Activated CD4-positive, alpha-beta memory T cell treated with anti-CD3 and anti-CD28 coated beads for 36 hours (primary cell): Measurements from ENCODE around the gene ITPR1. TPM values are rescaled to one million over a fixed set of nuclear protein-coding genes. Genes with fewer than 3 reads are reported as not detected.

Source experiments
- CTCF ChIA-PET: fragments of 350-600 bp; sonication (Branson Sonifier 250); formaldehyde crosslinking; loops from one replicate; lab custom pipeline; 2021; ENCODE audit warnings: antibody characterized with exemption, inconsistent platforms; lab: Charles Lee
- POLR2A ChIA-PET: fragments of 350-600 bp; sonication (Branson Sonifier 250); formaldehyde crosslinking; loops from one replicate; lab custom pipeline; 2021; ENCODE audit warnings: antibody characterized with exemption; lab: Charles Lee
- DNase-seq: peaks from one replicate; pipeline ENCODE4 v3.0.0-alpha.2; 2020
- H3K27ac Mint-ChIP-seq: one replicate; pipeline ENCODE4 v1.8.0; 2021; ENCODE audit warnings: mixed read lengths
- H3K27me3 Mint-ChIP-seq: one replicate; pipeline ENCODE4 v1.8.0; 2021; ENCODE audit warnings: mixed read lengths
- H3K36me3 Mint-ChIP-seq: one replicate; pipeline ENCODE4 v1.8.0; 2021; ENCODE audit warnings: mixed read lengths
- H3K4me1 Mint-ChIP-seq: one replicate; pipeline ENCODE4 v1.8.0; 2021; ENCODE audit warnings: low read depth, mixed read lengths
- H3K4me3 Mint-ChIP-seq: one replicate; pipeline ENCODE4 v1.8.0; 2021; ENCODE audit warnings: mild to moderate bottlenecking, mixed read lengths
- H3K9me3 Mint-ChIP-seq: one replicate; pipeline ENCODE4 v1.8.0; 2021; ENCODE audit warnings: mixed read lengths
- intact Hi-C: fragments of 100-400 bp; cut with micrococcal nuclease; formaldehyde crosslinking; loops from one replicate; pipeline ENCODE4 v1.15.1; 2023
- total RNA-seq, 2 experiments: library from RNA; stranded (reverse); gene quantifications; one replicate each; pipeline ENCODE4 v1.2.3, GENCODE V29; 2021

Gene ITPR1
- total RNA-seq, 2 experiments from 2014 or later: 49.1 to 53.1 TPM

GRCh38 chr3:4525560-4526223 is 32.5 kb downstream of the ITPR1 start:
- H3K36me3 Mint-ChIP-seq: peaks cover 10% of the 10 kb centered on the region
- H3K4me1 Mint-ChIP-seq: peaks cover under 1% of the 10 kb centered on the region
- ChIA-PET CTCF (no interaction called here), POLR2A (no interaction called here)
- no peaks in the 10 kb centered on the region for H3K27me3 Mint-ChIP-seq
- DNase-seq: no peak
- no peak overlapping the region for H3K27ac Mint-ChIP-seq
- intact Hi-C loops: no loop called here
- no peaks in the 10 kb centered on the region for H3K9me3 Mint-ChIP-seq
- H3K4me3 Mint-ChIP-seq: no peak overlapping the region

DNA sequence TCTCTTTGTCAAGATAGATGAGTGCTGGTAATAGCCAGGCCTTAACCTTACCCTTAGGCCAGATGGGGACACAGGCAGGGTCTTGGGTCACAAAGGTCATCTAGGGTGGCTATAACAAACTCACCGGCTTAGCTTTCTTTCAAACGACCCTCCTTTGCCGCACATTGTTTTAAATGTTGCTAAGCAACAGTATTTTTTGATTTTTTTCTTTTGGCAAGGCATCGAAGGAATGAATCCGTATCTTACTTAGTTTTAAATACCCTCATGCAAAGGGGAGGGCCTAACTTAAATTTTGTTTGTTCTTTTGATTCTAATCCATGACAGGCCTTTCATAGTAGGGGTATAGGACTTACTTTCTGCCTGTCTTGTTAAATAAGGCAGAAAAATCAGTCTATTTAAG is 35.2 kb downstream of the ITPR1 start:
- H3K27me3 Mint-ChIP-seq: no peaks in the 10 kb centered on the region
- intact Hi-C loops: no loop called here
- H3K4me1 Mint-ChIP-seq: peaks cover 8% of the 10 kb centered on the region
- no peak overlapping the region for H3K4me3 Mint-ChIP-seq
- H3K9me3 Mint-ChIP-seq: no peaks in the 10 kb centered on the region
- no peak overlapping the region for H3K27ac Mint-ChIP-seq
- CTCF ChIA-PET: interaction anchor here (1.6 kb wide), 1 partner anchor 9 kb away, joined by 5 read pairs; no protein-coding TSS in a partner anchor
- POLR2A ChIA-PET: no interaction called here
- no peak for DNase-seq
- H3K36me3 Mint-ChIP-seq: peaks cover 4% of the 10 kb centered on the region

DNA sequence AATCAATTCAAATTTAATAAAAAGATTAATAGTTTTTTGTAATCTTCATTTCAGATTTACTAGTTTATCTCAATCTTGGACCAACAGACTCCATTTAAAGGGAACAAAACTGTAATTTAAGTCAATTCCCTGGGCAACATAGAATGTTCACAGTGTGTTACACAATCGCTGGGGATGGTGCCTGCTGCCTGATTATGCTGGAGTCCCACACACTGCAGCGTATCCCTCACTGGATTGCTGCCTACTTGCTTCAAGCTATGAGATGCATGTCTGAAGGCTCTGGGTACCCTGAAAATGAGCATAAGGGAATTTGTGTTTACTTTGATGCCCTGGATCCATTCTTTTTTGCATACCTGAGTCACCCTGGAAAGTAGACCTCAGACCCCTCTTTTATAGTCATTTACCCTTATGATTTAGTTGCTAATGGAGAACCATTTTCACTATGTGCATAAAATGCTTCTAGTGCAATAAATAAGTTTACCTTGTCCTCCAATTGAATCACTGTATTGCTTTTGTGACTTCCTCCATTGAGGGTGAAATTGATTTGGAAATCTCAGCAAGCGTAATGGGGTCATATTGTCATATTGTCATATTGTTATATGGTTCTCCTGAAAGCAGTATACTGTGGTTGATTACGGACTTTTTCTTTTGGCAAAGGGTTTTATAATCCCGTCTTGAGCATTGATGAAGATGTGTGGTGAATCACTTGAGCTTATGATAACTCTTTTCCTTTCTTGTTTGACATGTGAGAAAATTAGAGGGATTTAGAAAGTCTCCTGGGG is 35.9 kb downstream of the ITPR1 start:
- DNase-seq: no peak
- POLR2A ChIA-PET: no interaction called here
- intact Hi-C loops: no loop called here
- Mint-ChIP-seq H3K27ac (no peak overlapping the region), H3K4me1 (peaks cover 8% of the 10 kb centered on the region), H3K4me3 (no peak overlapping the region), H3K27me3 (no peaks in the 10 kb centered on the region), H3K9me3 (no peaks in the 10 kb centered on the region), H3K36me3 (no peaks in the 10 kb centered on the region)
- CTCF ChIA-PET: interaction anchor here (1.6 kb wide), 1 partner anchor 10 kb away, joined by 5 read pairs; no protein-coding TSS in a partner anchor

GRCh38 chr3:4529876-4530588 is 36.9 kb downstream of the ITPR1 start:
- Mint-ChIP-seq H3K9me3 (no peaks in the 10 kb centered on the region), H3K4me3 (no peak overlapping the region), H3K27me3 (no peaks in the 10 kb centered on the region), H3K27ac (no peak overlapping the region), H3K4me1 (peaks cover 8% of the 10 kb centered on the region), H3K36me3 (no peaks in the 10 kb centered on the region)
- POLR2A ChIA-PET: no interaction called here
- CTCF ChIA-PET: no interaction called here
- intact Hi-C loops: no loop called here
- DNase-seq: no peak

- Mint-ChIP-seq H3K4me3 (no peak overlapping the region), H3K4me1 (peaks cover 10% of the 10 kb centered on the region), H3K36me3 (peaks cover 4% of the 10 kb centered on the region), H3K27ac (no peak overlapping the region), H3K27me3 (no peaks in the 10 kb centered on the region), H3K9me3 (no peaks in the 10 kb centered on the region)
- ChIA-PET POLR2A (no interaction called here), CTCF (no interaction called here)
- intact Hi-C loops: no loop called here
- no peak for DNase-seq
Measured at GRCh38 chr3:4531478-4532025, 38.4 kb downstream of the ITPR1 start.

GRCh38 chr3:4532535-4533112 is 39.5 kb downstream of the ITPR1 start:
- intact Hi-C loops: no loop called here
- ChIA-PET CTCF (interaction anchor here (0.6 to 2.5 kb wide), 4 partner anchors 14 to 182 kb away, joined by 3 to 10 read pairs (median 3); no protein-coding TSS in a partner anchor), POLR2A (no interaction called here)
- Mint-ChIP-seq H3K36me3 (peaks cover 13% of the 10 kb centered on the region), H3K27ac (no peak overlapping the region), H3K4me3 (no peak overlapping the region), H3K9me3 (no peaks in the 10 kb centered on the region), H3K27me3 (no peaks in the 10 kb centered on the region), H3K4me1 (peaks cover 10% of the 10 kb centered on the region)
- no peak for DNase-seq

GRCh38 chr3:4533489-4534443 is 40.6 kb downstream of the ITPR1 start:
- peaks cover 4% of the 10 kb centered on the region for H3K9me3 Mint-ChIP-seq
- peaks cover 15% of the 10 kb centered on the region for H3K36me3 Mint-ChIP-seq
- no peak overlapping the region for H3K27ac Mint-ChIP-seq
- DNase-seq: no peak
- no peak overlapping the region for H3K4me3 Mint-ChIP-seq
- no peaks in the 10 kb centered on the region for H3K27me3 Mint-ChIP-seq
- H3K4me1 Mint-ChIP-seq: peaks cover 10% of the 10 kb centered on the region
- ChIA-PET CTCF (interaction anchor here (0.6 to 2.5 kb wide), 4 partner anchors 15 to 183 kb away, joined by 3 to 10 read pairs (median 3); no protein-coding TSS in a partner anchor), POLR2A (no interaction called here)
- intact Hi-C loops: no loop called here

DNA sequence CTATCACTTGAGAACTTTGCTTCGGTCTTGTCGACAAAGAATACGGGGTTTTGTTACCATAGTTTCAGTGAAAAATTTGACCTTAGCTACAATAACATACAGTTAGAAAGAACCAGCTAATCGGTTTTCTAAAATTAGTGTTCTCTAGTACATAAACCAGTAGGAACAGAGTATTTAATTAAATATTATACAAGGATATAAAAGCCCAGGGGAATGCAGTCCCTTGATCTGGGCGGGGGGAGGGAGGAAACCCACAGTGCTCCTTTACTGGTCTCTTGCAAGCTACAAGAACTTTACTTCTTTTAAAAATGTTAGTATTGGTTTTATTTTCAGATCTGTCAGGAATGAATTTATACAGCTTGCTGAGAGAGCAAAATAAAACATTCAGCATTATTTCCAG is 41.8 kb downstream of the ITPR1 start:
- no peaks in the 10 kb centered on the region for H3K27me3 Mint-ChIP-seq
- POLR2A ChIA-PET: no interaction called here
- no peak overlapping the region for H3K4me3 Mint-ChIP-seq
- no peak overlapping the region for H3K27ac Mint-ChIP-seq
- peaks cover 10% of the 10 kb centered on the region for H3K4me1 Mint-ChIP-seq
- H3K36me3 Mint-ChIP-seq: peaks cover 15% of the 10 kb centered on the region
- intact Hi-C loops: no loop called here
- no peak for DNase-seq
- CTCF ChIA-PET: interaction anchor here (2.5 kb wide), 1 partner anchor 16 kb away, joined by 10 read pairs; no protein-coding TSS in a partner anchor
- peaks cover 4% of the 10 kb centered on the region for H3K9me3 Mint-ChIP-seq

GRCh38 chr3:4536260-4536659 is 43.1 kb downstream of the ITPR1 start:
- DNase-seq: no peak
- Mint-ChIP-seq H3K4me1 (peaks cover 6% of the 10 kb centered on the region), H3K27ac (no peak overlapping the region), H3K9me3 (peaks cover 4% of the 10 kb centered on the region), H3K27me3 (no peaks in the 10 kb centered on the region), H3K36me3 (peaks cover 15% of the 10 kb centered on the region), H3K4me3 (no peak overlapping the region)
- intact Hi-C loops: no loop called here
- CTCF ChIA-PET: no interaction called here
- POLR2A ChIA-PET: no interaction called here

DNA sequence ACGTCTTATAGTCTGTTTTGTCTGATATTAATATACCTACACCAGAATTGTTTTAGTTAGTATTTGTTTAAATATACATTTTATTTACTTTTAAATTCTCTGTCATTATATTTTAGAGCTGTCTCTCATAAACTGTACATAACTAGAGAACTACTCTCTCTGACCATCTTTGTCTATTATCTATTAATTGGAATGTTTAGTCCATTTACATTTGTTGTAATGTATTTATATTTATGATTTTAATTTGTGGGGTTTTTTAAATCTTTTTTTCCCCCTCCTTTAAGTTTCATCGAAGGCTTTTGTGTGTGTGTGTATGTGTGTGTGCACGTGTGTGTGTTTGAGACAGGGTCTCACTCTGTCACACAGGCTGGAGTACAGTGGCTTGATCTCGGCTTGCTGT is 47.1 kb downstream of the ITPR1 start:
- DNase-seq: no peak
- ChIA-PET POLR2A (no interaction called here), CTCF (no interaction called here)
- intact Hi-C loops: no loop called here
- Mint-ChIP-seq H3K4me1 (no peaks in the 10 kb centered on the region), H3K9me3 (peaks cover 4% of the 10 kb centered on the region), H3K4me3 (no peak overlapping the region), H3K27ac (no peak overlapping the region), H3K27me3 (no peaks in the 10 kb centered on the region), H3K36me3 (peaks cover 15% of the 10 kb centered on the region)

DNA sequence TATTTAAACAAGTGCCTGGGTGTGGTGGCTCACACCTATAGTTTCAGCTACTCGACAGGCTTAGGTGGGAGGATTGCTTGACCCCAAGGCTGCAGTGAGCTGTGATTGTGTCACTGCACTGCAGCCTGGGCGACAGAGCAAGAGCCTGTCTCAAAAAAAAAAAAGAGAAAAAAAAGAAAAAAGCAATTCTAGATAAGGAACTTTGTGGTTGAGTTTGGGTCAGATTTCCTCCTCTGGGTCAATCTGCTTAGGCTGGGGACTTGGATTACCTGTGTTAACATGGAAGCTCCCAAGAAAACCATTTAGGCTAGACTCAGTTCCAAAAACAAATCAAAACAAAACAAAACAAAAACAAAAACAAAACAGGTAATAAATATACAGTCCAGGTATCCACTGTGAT is 50.0 kb downstream of the ITPR1 start:
- Mint-ChIP-seq H3K4me3 (no peak overlapping the region), H3K9me3 (peaks cover 4% of the 10 kb centered on the region), H3K36me3 (peaks cover under 1% of the 10 kb centered on the region), H3K27ac (no peak overlapping the region), H3K27me3 (no peaks in the 10 kb centered on the region), H3K4me1 (no peaks in the 10 kb centered on the region)
- POLR2A ChIA-PET: no interaction called here
- no peak for DNase-seq
- CTCF ChIA-PET: interaction anchor here (1.1 kb wide), 1 partner anchor 24 kb away, joined by 5 read pairs; no protein-coding TSS in a partner anchor
- intact Hi-C loops: no loop called here
